Caco-2 (cell line): ENCODE results near the gene TBX4. TPM values are rescaled to one million over a fixed set of nuclear protein-coding genes. Genes with fewer than 3 reads are reported as not detected.
A peak's percentile ranks its signal among the peaks of the same experiment; 100 is the strongest.

Source experiments
- BruUV-seq: library from RNA; stranded (reverse); fragments of 400-500 nt; replicated peaks from 2 replicates; lab custom pipeline; 2021; lab: Mats Ljungman, UMichigan
- CTCF ChIA-PET: fragments of 300-600 bp; sonication (Branson Sonifier 250); formaldehyde crosslinking; loops from one replicate; lab custom pipeline; 2022; ENCODE audit warnings: antibody characterized with exemption; lab: Charles Lee
- POLR2A ChIA-PET: fragments of 300-600 bp; sonication (Branson Sonifier 250); formaldehyde crosslinking; loops from one replicate; lab custom pipeline; 2022; ENCODE audit warnings: antibody characterized with exemption; lab: Charles Lee
- DNase-seq, 2 experiments: peaks; one replicate each; pipeline versions ENCODE4 v3.0.0 to v3.0.0-alpha.2; 2020 to 2022
- H3K27me3 ChIP-seq: replicated peaks from 2 replicates; pipeline ENCODE4 v1.6.0; 2011; ENCODE audit warnings: low read length; ENCODE audit not compliant: control insufficient read depth, insufficient read depth
- H3K36me3 ChIP-seq: 2 replicates; pipeline ENCODE4 v1.5.1; 2011; ENCODE audit warnings: low read length; ENCODE audit not compliant: control insufficient read depth, insufficient read depth
- H3K4me1 ChIP-seq: fragments of 250-450 bp; sonication (Bioruptor Pico); 2 replicates; pipeline ENCODE4 v1.5.1; 2020; ENCODE audit warnings: mild to moderate bottlenecking
- H3K4me3 ChIP-seq: 2 replicates; pipeline ENCODE4 v1.5.1; 2011; ENCODE audit warnings: low read depth, mild to moderate bottlenecking, control low read depth, low read length
- H3K9me3 ChIP-seq: fragments of 250-450 bp; sonication (Bioruptor Pico); 2 replicates; pipeline ENCODE4 v1.5.1; 2020; ENCODE audit warnings: mild to moderate bottlenecking, moderate library complexity
- H3K27ac Mint-ChIP-seq: one replicate; pipeline ENCODE4 v1.8.0; 2022; ENCODE audit warnings: mixed read lengths; ENCODE audit not compliant: unreplicated experiment
- H3K27me3 Mint-ChIP-seq: one replicate; pipeline ENCODE4 v1.8.0; 2022; ENCODE audit warnings: mixed read lengths; ENCODE audit not compliant: insufficient read depth, unreplicated experiment
- H3K36me3 Mint-ChIP-seq: one replicate; pipeline ENCODE4 v1.8.0; 2022; ENCODE audit warnings: mild to moderate bottlenecking, mixed read lengths; ENCODE audit not compliant: insufficient read depth, unreplicated experiment
- H3K4me1 Mint-ChIP-seq: one replicate; pipeline ENCODE4 v1.8.0; 2022; ENCODE audit warnings: low read depth, mixed read lengths; ENCODE audit not compliant: unreplicated experiment
- H3K4me3 Mint-ChIP-seq: one replicate; pipeline ENCODE4 v1.8.0; 2022; ENCODE audit warnings: mild to moderate bottlenecking, moderate library complexity, mixed read lengths; ENCODE audit not compliant: unreplicated experiment
- H3K9me3 Mint-ChIP-seq: one replicate; pipeline ENCODE4 v1.8.0; 2022; ENCODE audit warnings: mixed read lengths; ENCODE audit not compliant: unreplicated experiment
- intact Hi-C: fragments of 100-400 bp; cut with micrococcal nuclease; formaldehyde crosslinking; loops from one replicate; pipeline ENCODE4 v1.10.0; 2022; ENCODE audit not compliant: unreplicated experiment
- total RNA-seq: library from RNA; stranded (reverse); gene quantifications from 2 replicates; pipeline ENCODE4 v1.2.3, GENCODE V29; 2022
- TF ChIP-seq, protein P1 (sequence below), 2 experiments: fragments of 200-600 bp in 1 of 2; IDR thresholded peaks; 1 replicate in 1 of 2; 2 replicates in 1 of 2; pipeline versions ENCODE4 v1.5.1 to v1.8.0; 2011 to 2022; ENCODE audit warnings: antibody characterized with exemption in 1 of 2, control low read depth in 1 of 2, inconsistent platforms in 1 of 2, low read depth in 1 of 2, low read length in 1 of 2, mild to moderate bottlenecking in 1 of 2, moderate library complexity in 1 of 2; ENCODE audit not compliant: insufficient read depth in 1 of 2, severe bottlenecking in 1 of 2, unreplicated experiment in 1 of 2

TBX4 gene
- total RNA-seq, 1 experiment from 2014 or later, result 2.5 TPM

DNA sequence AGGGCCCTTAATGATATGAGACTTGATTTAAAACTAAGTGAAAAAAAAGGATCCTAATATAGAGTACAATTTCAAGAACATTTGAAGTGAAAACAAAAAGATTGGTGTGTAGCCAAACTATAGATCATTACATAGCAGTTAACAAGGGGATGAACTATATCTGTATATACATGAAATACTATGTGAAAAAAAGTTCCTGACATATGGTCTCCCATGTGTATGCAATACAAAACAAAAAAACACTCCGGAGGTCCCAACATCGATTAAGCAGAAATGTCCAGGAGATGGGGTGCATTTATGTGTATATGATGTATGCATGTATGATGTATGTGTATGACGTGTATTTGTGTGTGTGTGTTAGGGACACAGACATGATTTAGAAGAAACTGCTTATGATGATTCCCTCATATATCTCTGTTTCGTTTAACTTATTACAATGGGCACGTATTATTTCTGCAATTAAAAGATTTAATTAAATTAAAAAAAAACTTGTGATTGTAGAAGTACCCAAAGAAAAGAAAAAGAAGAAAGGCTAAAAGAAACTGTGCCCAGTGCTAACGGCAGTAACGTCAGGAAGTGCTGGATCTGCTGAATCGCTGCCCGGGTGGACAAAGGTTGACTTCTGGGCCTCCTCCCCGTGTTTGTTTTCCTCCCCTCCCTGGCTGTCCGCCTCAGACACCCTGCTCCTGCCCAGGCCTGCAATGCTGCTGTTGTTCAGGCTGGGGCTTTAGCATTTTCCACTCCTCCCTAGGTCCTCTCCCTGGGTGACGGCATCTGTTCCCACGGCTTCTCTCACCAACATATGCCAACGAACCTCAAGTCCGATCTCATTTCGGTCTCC is 36.9 kb downstream of the TBX4 start:
- intact Hi-C loops, result no loop called here
- TF ChIP-seq, protein P1, sequence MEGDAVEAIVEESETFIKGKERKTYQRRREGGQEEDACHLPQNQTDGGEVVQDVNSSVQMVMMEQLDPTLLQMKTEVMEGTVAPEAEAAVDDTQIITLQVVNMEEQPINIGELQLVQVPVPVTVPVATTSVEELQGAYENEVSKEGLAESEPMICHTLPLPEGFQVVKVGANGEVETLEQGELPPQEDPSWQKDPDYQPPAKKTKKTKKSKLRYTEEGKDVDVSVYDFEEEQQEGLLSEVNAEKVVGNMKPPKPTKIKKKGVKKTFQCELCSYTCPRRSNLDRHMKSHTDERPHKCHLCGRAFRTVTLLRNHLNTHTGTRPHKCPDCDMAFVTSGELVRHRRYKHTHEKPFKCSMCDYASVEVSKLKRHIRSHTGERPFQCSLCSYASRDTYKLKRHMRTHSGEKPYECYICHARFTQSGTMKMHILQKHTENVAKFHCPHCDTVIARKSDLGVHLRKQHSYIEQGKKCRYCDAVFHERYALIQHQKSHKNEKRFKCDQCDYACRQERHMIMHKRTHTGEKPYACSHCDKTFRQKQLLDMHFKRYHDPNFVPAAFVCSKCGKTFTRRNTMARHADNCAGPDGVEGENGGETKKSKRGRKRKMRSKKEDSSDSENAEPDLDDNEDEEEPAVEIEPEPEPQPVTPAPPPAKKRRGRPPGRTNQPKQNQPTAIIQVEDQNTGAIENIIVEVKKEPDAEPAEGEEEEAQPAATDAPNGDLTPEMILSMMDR (IDR thresholded peaks at IDR 0.05; ENCODE audit: insufficient read depth in 1 of 2, low read depth in 1 of 2, low read length in 1 of 2, severe bottlenecking in 1 of 2, unreplicated experiment in 1 of 2), result no peak
- ChIA-PET POLR2A (no interaction called here), CTCF (no interaction called here)
- H3K27ac Mint-ChIP-seq, result peak overlapping the region; percentile 62
- no peaks in the 10 kb centered on the region for H3K36me3 Mint-ChIP-seq
- peak; percentile 69 to 73 for DNase-seq
- H3K27me3 ChIP-seq, result no peaks in the 10 kb centered on the region
- peaks cover 38% of the 10 kb centered on the region for H3K4me1 Mint-ChIP-seq
- H3K9me3 ChIP-seq, result no peaks in the 10 kb centered on the region
- no peaks in the 10 kb centered on the region for H3K36me3 ChIP-seq
- peak overlapping the region; percentile 47 for H3K4me3 Mint-ChIP-seq
- peaks cover 52% of the 10 kb centered on the region for H3K4me1 ChIP-seq
- H3K27me3 Mint-ChIP-seq, result no peaks in the 10 kb centered on the region
- H3K9me3 Mint-ChIP-seq, result no peaks in the 10 kb centered on the region
- no TSS peak for BruUV-seq
- H3K4me3 ChIP-seq, result no peak overlapping the region

DNA sequence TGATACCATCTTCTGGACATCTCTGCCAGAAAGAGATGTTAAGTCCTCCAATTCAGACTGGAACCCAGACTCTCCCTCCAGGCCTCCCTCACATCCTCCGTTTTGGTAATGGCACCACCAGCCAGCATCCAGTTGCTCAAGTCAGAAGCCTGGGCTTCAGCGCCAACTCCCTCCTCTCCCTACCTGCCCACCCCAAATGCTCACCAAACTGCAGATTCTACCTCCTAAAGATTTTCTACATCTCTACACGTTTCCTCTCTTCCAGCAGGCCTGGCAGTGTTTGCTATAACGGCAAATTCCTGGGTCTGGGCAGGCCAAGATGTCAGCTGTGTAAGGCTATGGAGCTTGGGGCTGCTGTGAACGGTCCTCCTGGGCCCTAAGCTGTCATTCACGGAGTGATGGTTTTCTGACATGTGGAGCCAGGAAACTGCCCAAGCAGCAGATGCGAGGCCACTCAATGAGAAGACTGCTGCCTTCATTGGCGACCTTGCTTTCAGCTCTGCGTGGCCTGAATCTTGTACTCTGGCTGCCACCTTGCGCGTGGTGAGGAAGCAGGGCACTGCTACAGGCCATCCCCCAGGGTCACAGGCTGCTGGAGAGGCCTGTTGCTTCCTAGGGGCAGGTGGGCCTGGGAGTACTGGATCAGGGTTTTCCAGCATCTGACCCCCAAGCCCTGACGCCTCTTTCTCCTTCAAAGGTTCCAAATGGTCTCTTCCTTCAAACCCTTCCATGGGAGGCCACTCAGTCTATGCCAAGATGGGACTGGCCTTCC is 37.7 kb downstream of the TBX4 start:
- ChIA-PET CTCF (interaction anchor here (0.6 to 1.0 kb wide), 2 partner anchors 19 to 431 kb away, joined by 4 to 6 read pairs; no protein-coding TSS in a partner anchor), POLR2A (no interaction called here)
- no peaks in the 10 kb centered on the region for H3K9me3 ChIP-seq
- BruUV-seq, result no TSS peak
- peak overlapping the region; percentile 62 for H3K27ac Mint-ChIP-seq
- no peak overlapping the region for H3K4me3 ChIP-seq
- H3K27me3 Mint-ChIP-seq, result no peaks in the 10 kb centered on the region
- H3K9me3 Mint-ChIP-seq, result no peaks in the 10 kb centered on the region
- peaks cover 46% of the 10 kb centered on the region for H3K4me1 Mint-ChIP-seq
- no peaks in the 10 kb centered on the region for H3K27me3 ChIP-seq
- H3K36me3 ChIP-seq, result no peaks in the 10 kb centered on the region
- peak overlapping the region; percentile 47 for H3K4me3 Mint-ChIP-seq
- no peaks in the 10 kb centered on the region for H3K36me3 Mint-ChIP-seq
- DNase-seq, result no peak
- H3K4me1 ChIP-seq, result peaks cover 60% of the 10 kb centered on the region
- TF ChIP-seq, protein P1 (IDR thresholded peaks at IDR 0.05; ENCODE audit: insufficient read depth in 1 of 2, low read depth in 1 of 2, low read length in 1 of 2, severe bottlenecking in 1 of 2, unreplicated experiment in 1 of 2), result no peak
- intact Hi-C loops, result loop anchor here (2.0 kb wide), 1 partner anchor 73 kb away; no protein-coding TSS in a partner anchor

DNA sequence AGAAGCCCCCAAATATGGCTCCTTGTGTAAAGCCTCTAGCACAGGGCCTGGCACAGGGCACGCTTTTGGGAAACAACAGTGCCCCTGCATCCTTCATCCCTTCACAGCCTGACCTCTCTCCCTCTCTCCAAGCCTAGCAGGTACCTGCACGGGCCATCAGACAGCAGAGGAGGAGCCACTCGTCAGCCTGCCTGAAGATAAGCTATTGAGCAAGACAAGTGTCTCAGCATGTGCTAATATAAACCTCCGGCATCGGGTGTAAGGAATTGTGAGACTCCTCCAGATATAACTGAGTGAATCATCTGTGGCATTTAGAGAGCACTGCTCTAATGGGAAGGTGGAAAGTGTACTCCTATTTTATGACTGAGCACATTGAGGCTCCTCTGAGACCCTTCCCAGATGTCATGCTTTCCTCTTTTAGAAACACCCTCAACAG is 38.3 kb downstream of the TBX4 start:
- no peaks in the 10 kb centered on the region for H3K36me3 ChIP-seq
- ChIA-PET CTCF (interaction anchor here (0.6 to 1.0 kb wide), 2 partner anchors 20 to 431 kb away, joined by 4 to 6 read pairs; no protein-coding TSS in a partner anchor), POLR2A (interaction anchor here (0.5 kb wide), 1 partner anchor 1099 kb away, joined by 6 read pairs; the partner anchor contains the start of gene USP32)
- no peaks in the 10 kb centered on the region for H3K27me3 ChIP-seq
- Mint-ChIP-seq H3K9me3 (no peaks in the 10 kb centered on the region), H3K4me3 (peak overlapping the region; percentile 18), H3K36me3 (no peaks in the 10 kb centered on the region), H3K4me1 (peaks cover 49% of the 10 kb centered on the region), H3K27me3 (no peaks in the 10 kb centered on the region), H3K27ac (peak overlapping the region; percentile 62)
- DNase-seq, result peak; percentile 63 to 74
- BruUV-seq, result no TSS peak
- no peaks in the 10 kb centered on the region for H3K9me3 ChIP-seq
- intact Hi-C loops, result loop anchor here (2.0 kb wide), 1 partner anchor 74 kb away; no protein-coding TSS in a partner anchor
- TF ChIP-seq, protein P1 (IDR thresholded peaks at IDR 0.05; ENCODE audit: insufficient read depth in 1 of 2, low read depth in 1 of 2, low read length in 1 of 2, severe bottlenecking in 1 of 2, unreplicated experiment in 1 of 2), result no peak
- peaks cover 66% of the 10 kb centered on the region for H3K4me1 ChIP-seq
- no peak overlapping the region for H3K4me3 ChIP-seq
